Uterus (tissue), 2 donors: Measurements from ENCODE around the gene TAS1R2.

Experiments used
- CTCF ChIP-seq, 4 experiments: fragments of 200-600 bp in 2 of 4; fragments of 450-650 bp in 2 of 4; sonication (generic) in 2 of 4; IDR thresholded peaks; one replicate each; pipeline ENCODE4 v1.5.1; 2016 to 2019; ENCODE audit warnings: antibody characterized with exemption in 4 of 4, mild to moderate bottlenecking in 2 of 4, moderate library complexity in 1 of 4
- POLR2A ChIP-seq, 2 donors: fragments of 450-650 bp; IDR thresholded peaks; one replicate each; pipeline ENCODE4 v1.6.1; 2016; ENCODE audit warnings: antibody characterized with exemption in 2 of 2, mild to moderate bottlenecking in 1 of 2, moderate library complexity in 1 of 2

- TF ChIP-seq CTCF (IDR thresholded peaks at IDR 0.05) (no peak), POLR2A (IDR thresholded peaks at IDR 0.05) (no peak)
These were observed 41.9 kb upstream of the TAS1R2 start for GRCh38 chr1:18901147-18901951.
